SK-N-SH (cell line): ENCODE results near the gene SLC29A1. TPM values are rescaled to one million over a fixed set of nuclear protein-coding genes. Genes with fewer than 3 reads are reported as not detected.

Source experiments
- CTCF ChIA-PET: fragments of 300-600, 350-600 bp; formaldehyde crosslinking; extraction: SDS; loops from one replicate; lab custom pipeline; 2021; lab: Yijun Ruan, JAX
- POLR2A ChIA-PET: fragments of 350-600 bp; sonication (Branson Sonifier 250); formaldehyde crosslinking; extraction: SDS; loops from one replicate; lab custom pipeline; 2020; ENCODE audit warnings: antibody characterized with exemption, inconsistent platforms; lab: Yijun Ruan, JAX
- DNase-seq: peaks from one replicate; pipeline ENCODE4 v3.0.0; 2012
- H2AFZ ChIP-seq: fragments of 200-600 bp; sonication (generic); 2 replicates; pipeline ENCODE4 v1.8.1; 2016; ENCODE audit warnings: antibody characterized with exemption, mild to moderate bottlenecking, low read depth
- H3F3A ChIP-seq: fragments of 200-600 bp; sonication (generic); replicated peaks from 2 replicates; pipeline ENCODE3; 2016; ENCODE audit warnings: antibody characterized with exemption, mild to moderate bottlenecking; ENCODE audit not compliant: insufficient read depth
- H3K27ac ChIP-seq, 2 experiments: fragments of 200-500 bp in 1 of 2; fragments of 200-600 bp in 1 of 2; sonication (Bioruptor generic) in 1 of 2; sonication (generic), shearing (Covaris generic) in 1 of 2; 2 replicates each; pipeline versions ENCODE4 v1.5.1 to v1.6.1; 2014 to 2016; ENCODE audit warnings: low read depth in 2 of 2, inconsistent platforms in 1 of 2, low read length in 1 of 2, mild to moderate bottlenecking in 1 of 2, mixed read lengths in 1 of 2
- H3K27me3 ChIP-seq: fragments of 200-600 bp; sonication (generic), shearing (Covaris generic); 2 replicates; pipeline ENCODE4 v1.6.1; 2016; ENCODE audit warnings: mixed run types; ENCODE audit not compliant: insufficient read depth
- H3K36me3 ChIP-seq, 2 experiments: fragments of 200-500 bp in 1 of 2; fragments of 200-600 bp in 1 of 2; sonication (Bioruptor generic) in 1 of 2; sonication (generic) in 1 of 2; replicated peaks in 1 of 2; 2 replicates each; pipeline versions ENCODE3 to v1.5.1; 2014 to 2016; ENCODE audit warnings: low read length in 1 of 2, mild to moderate bottlenecking in 1 of 2; ENCODE audit not compliant: insufficient read depth in 2 of 2, control insufficient read depth in 1 of 2
- H3K4me1 ChIP-seq, 2 experiments: fragments of 200-500 bp in 1 of 2; fragments of 200-600 bp in 1 of 2; sonication (Bioruptor generic) in 1 of 2; sonication (generic), shearing (Covaris generic) in 1 of 2; 2 replicates each; pipeline versions ENCODE4 v1.5.1 to v1.6.1; 2014 to 2016; ENCODE audit warnings: low read depth in 1 of 2, low read length in 1 of 2, mixed run types in 1 of 2; ENCODE audit not compliant: insufficient read depth in 2 of 2, control insufficient read depth in 1 of 2
- H3K4me2 ChIP-seq: fragments of 200-600 bp; sonication (generic), shearing (Covaris generic); 2 replicates; pipeline ENCODE4 v1.6.1; 2017; ENCODE audit warnings: mixed run types
- H3K4me3 ChIP-seq, 2 experiments: fragments of 200-500 bp in 1 of 2; fragments of 200-600 bp in 1 of 2; sonication (Bioruptor generic) in 1 of 2; sonication (generic), shearing (Covaris generic) in 1 of 2; 2 replicates each; pipeline versions ENCODE4 v1.5.1 to v1.8.1; 2014 to 2016; ENCODE audit warnings: low read depth in 2 of 2, inconsistent platforms in 1 of 2, low read length in 1 of 2, mild to moderate bottlenecking in 1 of 2, mixed read lengths in 1 of 2, moderate library complexity in 1 of 2
- H3K79me2 ChIP-seq: fragments of 200-600 bp; sonication (generic); 2 replicates; pipeline ENCODE4 v1.8.1; 2017; ENCODE audit warnings: mild to moderate bottlenecking; ENCODE audit not compliant: insufficient read depth
- H3K9ac ChIP-seq: fragments of 200-600 bp; sonication (generic); 2 replicates; pipeline ENCODE4 v1.6.1; 2017; ENCODE audit warnings: mixed run types
- H3K9me2 ChIP-seq: fragments of 200-600 bp; sonication (generic); 2 replicates; pipeline ENCODE4 v1.6.1; 2017; ENCODE audit warnings: mixed run types
- H3K9me3 ChIP-seq: fragments of 200-600 bp; sonication (generic); 2 replicates; pipeline ENCODE4 v1.6.1; 2017; ENCODE audit warnings: mixed run types, mild to moderate bottlenecking, moderate library complexity
- H4K20me1 ChIP-seq: fragments of 200-600 bp; sonication (generic); 2 replicates; pipeline ENCODE4 v1.6.1; 2017; ENCODE audit warnings: mild to moderate bottlenecking, mixed run types; ENCODE audit not compliant: insufficient read depth
- EZH2phosphoT487 ChIP-seq: fragments of 200-600 bp; sonication (generic); IDR thresholded peaks from 2 replicates; pipeline ENCODE4 v1.6.1; 2017; ENCODE audit warnings: low read depth, mixed run types, mild to moderate bottlenecking, antibody characterized with exemption, moderate library complexity, borderline replicate concordance
- FOXJ3 ChIP-seq: sonication (generic); formaldehyde crosslinking; IDR thresholded peaks from 2 replicates; pipeline ENCODE4 v1.5.1; 2020; ENCODE audit warnings: mild to moderate bottlenecking, missing genetic modification reagents
- FOXM1 ChIP-seq: IDR thresholded peaks from 2 replicates; pipeline ENCODE4 v1.4.0; 2012; ENCODE audit warnings: low read depth, mild to moderate bottlenecking
- GABPA ChIP-seq: IDR thresholded peaks from 2 replicates; pipeline ENCODE4 v1.4.0; 2012; ENCODE audit warnings: low read depth, mild to moderate bottlenecking
- RFX5 ChIP-seq: IDR thresholded peaks from 2 replicates; pipeline ENCODE4 v1.6.1; 2012; ENCODE audit warnings: mild to moderate bottlenecking, improper control_type of control experiment, low read length
- TAF1 ChIP-seq: IDR thresholded peaks from 2 replicates; pipeline ENCODE4 v1.6.1; 2012; ENCODE audit warnings: low read depth, mild to moderate bottlenecking, low read length, moderate library complexity, borderline replicate concordance
- YY1 ChIP-seq: IDR thresholded peaks from 2 replicates; pipeline ENCODE4 v1.4.0; 2012; ENCODE audit warnings: low read depth, mild to moderate bottlenecking
- WGBS: methylation state at CpG from one replicate; pipeline ENCODE4 v1.1.6; 2017; ENCODE audit warnings: low lambda C conversion rate; 5-methylcytosine and 5-hydroxymethylcytosine counted together
- polyA plus RNA-seq, 3 experiments: library from polyadenylated mRNA; depleted of rRNA; stranded (reverse); fragments of >200 nt; gene quantifications; 2 replicates each; pipeline ENCODE4 v1.2.3, GENCODE V29; 2012
- TF ChIP-seq, protein P1 (sequence below): IDR thresholded peaks from 2 replicates; pipeline ENCODE4; 2012
- TF ChIP-seq, protein P2 (sequence below): IDR thresholded peaks from 2 replicates; pipeline ENCODE4 v1.4.0; 2012; ENCODE audit warnings: low read depth, borderline replicate concordance
- TF ChIP-seq, protein P3 (sequence below): fragments of 200-600 bp; sonication (generic); IDR thresholded peaks from 2 replicates; pipeline ENCODE4 v1.6.1; 2017; ENCODE audit warnings: antibody characterized with exemption, mild to moderate bottlenecking, moderate library complexity

The SLC29A1 gene
- polyA plus RNA-seq, 1 of the 3 experiments (the other 2 are of a cell fraction), result 44.5 TPM

GRCh38 chr6:44258921-44259320, 35.5 kb downstream of the SLC29A1 start:
- Histone ChIP-seq H3K4me1 (peaks cover 9 to 48% of the 10 kb centered on the region in 2 experiments; a peak in 2 of 4 replicates), H3F3A (peaks cover 26% of the 10 kb centered on the region), H3K4me3 (no peak overlapping the region), H3K79me2 (peaks cover 38% of the 10 kb centered on the region), H3K36me3 (peaks cover 8 to 29% of the 10 kb centered on the region in 2 experiments), H3K9ac (no peak overlapping the region), H3K9me3 (no peaks in the 10 kb centered on the region), H3K27me3 (no peaks in the 10 kb centered on the region), H2AFZ (no peak overlapping the region), H3K4me2 (no peak overlapping the region)
- DNase-seq, result no peak
- CTCF ChIA-PET, result interaction anchor here (0.7 to 7.1 kb wide), 6 partner anchors 7 to 134 kb away, joined by 3 to 90 read pairs (median 19); partner anchors contain the start of genes HSP90AB1 and NFKBIE
- POLR2A ChIA-PET, result interaction anchor here (0.5 kb wide), 1 partner anchor 641 kb away, joined by 3 read pairs; no protein-coding TSS in a partner anchor
- no peak for TF ChIP-seq FOXM1
- TF ChIP-seq EZH2phosphoT487, result no peak
- no peak for TF ChIP-seq YY1
- TF ChIP-seq, protein P1, sequence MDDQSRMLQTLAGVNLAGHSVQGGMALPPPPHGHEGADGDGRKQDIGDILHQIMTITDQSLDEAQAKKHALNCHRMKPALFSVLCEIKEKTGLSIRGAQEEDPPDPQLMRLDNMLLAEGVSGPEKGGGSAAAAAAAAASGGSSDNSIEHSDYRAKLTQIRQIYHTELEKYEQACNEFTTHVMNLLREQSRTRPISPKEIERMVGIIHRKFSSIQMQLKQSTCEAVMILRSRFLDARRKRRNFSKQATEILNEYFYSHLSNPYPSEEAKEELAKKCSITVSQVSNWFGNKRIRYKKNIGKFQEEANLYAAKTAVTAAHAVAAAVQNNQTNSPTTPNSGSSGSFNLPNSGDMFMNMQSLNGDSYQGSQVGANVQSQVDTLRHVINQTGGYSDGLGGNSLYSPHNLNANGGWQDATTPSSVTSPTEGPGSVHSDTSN, result no peak
- no peak for TF ChIP-seq GABPA
- no peak for TF ChIP-seq TAF1
- TF ChIP-seq, protein P2, sequence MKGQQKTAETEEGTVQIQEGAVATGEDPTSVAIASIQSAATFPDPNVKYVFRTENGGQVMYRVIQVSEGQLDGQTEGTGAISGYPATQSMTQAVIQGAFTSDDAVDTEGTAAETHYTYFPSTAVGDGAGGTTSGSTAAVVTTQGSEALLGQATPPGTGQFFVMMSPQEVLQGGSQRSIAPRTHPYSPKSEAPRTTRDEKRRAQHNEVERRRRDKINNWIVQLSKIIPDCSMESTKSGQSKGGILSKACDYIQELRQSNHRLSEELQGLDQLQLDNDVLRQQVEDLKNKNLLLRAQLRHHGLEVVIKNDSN, result no peak
- TF ChIP-seq, protein P3, sequence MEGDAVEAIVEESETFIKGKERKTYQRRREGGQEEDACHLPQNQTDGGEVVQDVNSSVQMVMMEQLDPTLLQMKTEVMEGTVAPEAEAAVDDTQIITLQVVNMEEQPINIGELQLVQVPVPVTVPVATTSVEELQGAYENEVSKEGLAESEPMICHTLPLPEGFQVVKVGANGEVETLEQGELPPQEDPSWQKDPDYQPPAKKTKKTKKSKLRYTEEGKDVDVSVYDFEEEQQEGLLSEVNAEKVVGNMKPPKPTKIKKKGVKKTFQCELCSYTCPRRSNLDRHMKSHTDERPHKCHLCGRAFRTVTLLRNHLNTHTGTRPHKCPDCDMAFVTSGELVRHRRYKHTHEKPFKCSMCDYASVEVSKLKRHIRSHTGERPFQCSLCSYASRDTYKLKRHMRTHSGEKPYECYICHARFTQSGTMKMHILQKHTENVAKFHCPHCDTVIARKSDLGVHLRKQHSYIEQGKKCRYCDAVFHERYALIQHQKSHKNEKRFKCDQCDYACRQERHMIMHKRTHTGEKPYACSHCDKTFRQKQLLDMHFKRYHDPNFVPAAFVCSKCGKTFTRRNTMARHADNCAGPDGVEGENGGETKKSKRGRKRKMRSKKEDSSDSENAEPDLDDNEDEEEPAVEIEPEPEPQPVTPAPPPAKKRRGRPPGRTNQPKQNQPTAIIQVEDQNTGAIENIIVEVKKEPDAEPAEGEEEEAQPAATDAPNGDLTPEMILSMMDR, result no peak
- TF ChIP-seq, all 33 proteins: peak for 0
- WGBS, result 94% methylated on average over 3 of the region's 3 CpGs
- Histone ChIP-seq H4K20me1 (peaks cover 28% of the 10 kb centered on the region), H3K9me2 (no peaks in the 10 kb centered on the region), H3K27ac (no peak overlapping the region)

DNA sequence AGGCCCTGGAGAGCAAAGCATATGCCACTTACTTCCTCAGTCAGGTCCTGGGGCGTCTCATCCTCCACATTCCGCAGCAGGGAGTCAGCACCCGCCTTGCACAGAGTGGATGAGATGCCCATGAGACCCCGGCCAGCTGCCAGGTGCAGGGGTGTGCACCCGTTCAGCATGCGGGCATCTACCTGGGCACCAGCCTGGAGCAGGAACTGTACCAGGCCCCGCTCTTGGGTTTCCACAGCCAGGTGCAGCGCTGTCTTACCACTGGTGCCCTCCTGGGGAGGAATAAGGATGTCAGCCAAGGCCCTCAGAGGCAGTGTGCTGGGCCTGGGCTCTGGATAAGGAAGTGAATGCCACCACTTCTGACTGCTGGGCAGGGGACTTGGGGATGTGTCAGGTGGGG, 36.6 kb downstream of the SLC29A1 start:
- Histone ChIP-seq H3K36me3 (peaks cover 0 to 18% of the 10 kb centered on the region in 2 experiments), H3F3A (peaks cover 15% of the 10 kb centered on the region), H3K4me2 (no peak overlapping the region), H3K4me1 (peaks cover 13 to 47% of the 10 kb centered on the region in 2 experiments; a peak in 2 of 4 replicates), H4K20me1 (peaks cover 17% of the 10 kb centered on the region), H3K27me3 (no peaks in the 10 kb centered on the region), H3K9ac (no peak overlapping the region), H3K9me2 (no peaks in the 10 kb centered on the region), H3K27ac (no peak overlapping the region), H3K79me2 (peaks cover 38% of the 10 kb centered on the region), H3K4me3 (no peak overlapping the region), H2AFZ (no peak overlapping the region), H3K9me3 (no peaks in the 10 kb centered on the region)
- no peak for DNase-seq
- TF ChIP-seq FOXM1 (no peak), RFX5 (no peak), FOXJ3 (no peak)
- 100% methylated on average over 3 of the region's 8 CpGs for WGBS
- CTCF ChIA-PET, result interaction anchor here (1.0 to 1.2 kb wide), 2 partner anchors 78 to 88 kb away, joined by 3 read pairs; no protein-coding TSS in a partner anchor
- POLR2A ChIA-PET, result interaction anchor here (0.5 kb wide), 1 partner anchor 38 kb away, joined by 3 read pairs; no protein-coding TSS in a partner anchor
